ENCODE data around the gene MKI67. TPM values are rescaled to one million over a fixed set of nuclear protein-coding genes. Genes with fewer than 3 reads are reported as not detected.

The MKI67 gene
- polyA plus RNA-seq, 1 donor (not counting 4 experiments of a cell fraction or from before 2014, with no cell fraction given) = 10.4 TPM

- peaks cover 2% of the 10 kb centered on the region for H4K20me1 ChIP-seq (ENCODE audit: control insufficient read depth, extremely low read depth, insufficient read depth, low read length)
- H3K9me1 ChIP-seq (ENCODE audit: control insufficient read depth, extremely low read depth, insufficient read depth, low read length) = no peaks in the 10 kb centered on the region
- no peak overlapping the region for H3K4me3 ChIP-seq (ENCODE audit: control insufficient read depth in 2 of 3, extremely low read depth in 1 of 3, insufficient read depth in 2 of 3, low read depth in 1 of 3, low read length in 3 of 3)
- FAIRE-seq = no peak
- no peaks in the 10 kb centered on the region for H3K79me2 ChIP-seq (ENCODE audit: control insufficient read depth, insufficient read depth, low read length)
- H3K36me3 ChIP-seq (ENCODE audit: control insufficient read depth in 2 of 2, extremely low read depth in 1 of 2, insufficient read depth in 2 of 2, low read length in 2 of 2) = peaks cover 2 to 46% of the 10 kb centered on the region in 2 experiments
- no peak for DNase-seq (ENCODE audit: low read depth, low spot score)
- no peak overlapping the region for H3K9ac ChIP-seq (ENCODE audit: control insufficient read depth, extremely low read depth, insufficient read depth, low read length)
- no peaks in the 10 kb centered on the region for H3K27me3 ChIP-seq (ENCODE audit: control insufficient read depth, extremely low read depth, insufficient read depth, low read length)
- dilution Hi-C loops (cut with MboI; ENCODE audit: extremely low pct_ligation_motif_present, low sequenced_read_pairs) = no loop called here
- no peak overlapping the region for H3K4me2 ChIP-seq (ENCODE audit: control insufficient read depth, extremely low read depth, insufficient read depth, low read depth, low read length)
- no peaks in the 10 kb centered on the region for H3K4me1 ChIP-seq (ENCODE audit: control insufficient read depth, extremely low read depth, insufficient read depth, low read length)
- TF ChIP-seq CTCF (optimal IDR thresholded peaks at IDR 0.05 in 1 of 3, IDR thresholded peaks at IDR 0.05 in 1 of 3, conservative IDR thresholded peaks at IDR 0.05 in 1 of 3; ENCODE audit: extremely low read depth in 1 of 3, insufficient read depth in 2 of 3, low read length in 3 of 3) (no peak), EZH2 (IDR thresholded peaks at IDR 0.05; ENCODE audit: low read length) (no peak)
- no peak overlapping the region for H2AFZ ChIP-seq (ENCODE audit: control insufficient read depth, low read length)
- no peak overlapping the region for H3K27ac ChIP-seq (ENCODE audit: control insufficient read depth, insufficient read depth, low read length)
- H3K9me3 ChIP-seq (ENCODE audit: control insufficient read depth, low read depth, low read length) = no peaks in the 10 kb centered on the region
Observed at GRCh38 chr10:128111696-128112095, 14.5 kb downstream of the MKI67 start.

GRCh38 chr10:128110339-128110738, 15.9 kb downstream of the MKI67 start:
- Histone ChIP-seq H3K9me1 (ENCODE audit: control insufficient read depth, extremely low read depth, insufficient read depth, low read length) (no peaks in the 10 kb centered on the region), H2AFZ (ENCODE audit: control insufficient read depth, low read length) (no peak overlapping the region), H3K79me2 (ENCODE audit: control insufficient read depth, insufficient read depth, low read length) (no peaks in the 10 kb centered on the region), H3K27ac (ENCODE audit: control insufficient read depth, insufficient read depth, low read length) (no peak overlapping the region), H3K27me3 (ENCODE audit: control insufficient read depth, extremely low read depth, insufficient read depth, low read length) (no peaks in the 10 kb centered on the region), H3K9ac (ENCODE audit: control insufficient read depth, extremely low read depth, insufficient read depth, low read length) (no peak overlapping the region), H3K9me3 (ENCODE audit: control insufficient read depth, low read depth, low read length) (no peaks in the 10 kb centered on the region), H3K4me3 (ENCODE audit: control insufficient read depth in 2 of 3, extremely low read depth in 1 of 3, insufficient read depth in 2 of 3, low read depth in 1 of 3, low read length in 3 of 3) (no peak overlapping the region), H3K36me3 (ENCODE audit: control insufficient read depth in 2 of 2, extremely low read depth in 1 of 2, insufficient read depth in 2 of 2, low read length in 2 of 2) (peaks cover 2 to 46% of the 10 kb centered on the region in 2 experiments), H3K4me2 (ENCODE audit: control insufficient read depth, extremely low read depth, insufficient read depth, low read depth, low read length) (no peak overlapping the region), H4K20me1 (ENCODE audit: control insufficient read depth, extremely low read depth, insufficient read depth, low read length) (peaks cover 2% of the 10 kb centered on the region), H3K4me1 (ENCODE audit: control insufficient read depth, extremely low read depth, insufficient read depth, low read length) (no peaks in the 10 kb centered on the region)
- no peak for DNase-seq (ENCODE audit: low read depth, low spot score)
- FAIRE-seq = no peak
- TF ChIP-seq EZH2 (IDR thresholded peaks at IDR 0.05; ENCODE audit: low read length) (no peak), CTCF (optimal IDR thresholded peaks at IDR 0.05 in 1 of 3, IDR thresholded peaks at IDR 0.05 in 1 of 3, conservative IDR thresholded peaks at IDR 0.05 in 1 of 3; ENCODE audit: extremely low read depth in 1 of 3, insufficient read depth in 2 of 3, low read length in 3 of 3) (no peak)
- dilution Hi-C loops (cut with MboI; ENCODE audit: extremely low pct_ligation_motif_present, low sequenced_read_pairs) = no loop called here
